KMS-11 (cell line): Measurements from ENCODE around the gene MAD2L2.

Experiments
- H2AFZ ChIP-seq: fragments of 200-600 bp; sonication (generic); 2 replicates; pipeline ENCODE4 v1.6.1; 2016; ENCODE audit warnings: antibody characterized with exemption, mixed run types, low read depth
- H3K27ac ChIP-seq: fragments of 200-600 bp; sonication (generic); 2 replicates; pipeline ENCODE4 v1.6.1; 2016; ENCODE audit warnings: mild to moderate bottlenecking, mixed run types
- H3K27me3 ChIP-seq: fragments of 200-600 bp; sonication (generic); 2 replicates; pipeline ENCODE4 v1.6.1; 2017; ENCODE audit warnings: mild to moderate bottlenecking, low read depth, mixed run types, moderate library complexity; ENCODE audit not compliant: insufficient read depth
- H3K36me3 ChIP-seq: fragments of 200-600 bp; sonication (generic); 2 replicates; pipeline ENCODE4 v1.6.1; 2017; ENCODE audit warnings: mild to moderate bottlenecking, mixed run types; ENCODE audit not compliant: insufficient read depth
- H3K4me1 ChIP-seq: fragments of 200-600 bp; sonication (generic); 2 replicates; pipeline ENCODE4 v1.6.1; 2016; ENCODE audit warnings: mild to moderate bottlenecking, low read depth, mixed run types; ENCODE audit not compliant: poor library complexity, severe bottlenecking
- H3K4me2 ChIP-seq: fragments of 200-600 bp; sonication (generic); 2 replicates; pipeline ENCODE4 v1.7.0; 2016; ENCODE audit warnings: mild to moderate bottlenecking, mixed run types
- H3K4me3 ChIP-seq: fragments of 200-600 bp; sonication (generic); IDR thresholded peaks from 2 replicates; pipeline ENCODE4 v1.6.1; 2017; ENCODE audit warnings: low read depth, low read length, mixed read lengths; ENCODE audit not compliant: insufficient read depth
- H3K79me2 ChIP-seq: fragments of 200-600 bp; sonication (generic); 2 replicates; pipeline ENCODE4 v1.6.1; 2016; ENCODE audit warnings: low read depth, mixed run types; ENCODE audit not compliant: insufficient read depth
- H3K9ac ChIP-seq: fragments of 200-600 bp; sonication (generic); 2 replicates; pipeline ENCODE4 v1.6.1; 2016; ENCODE audit warnings: mild to moderate bottlenecking, mixed run types
- H4K20me1 ChIP-seq: fragments of 200-600 bp; sonication (generic); 2 replicates; pipeline ENCODE4 v1.6.1; 2016; ENCODE audit warnings: mild to moderate bottlenecking, mixed run types; ENCODE audit not compliant: insufficient read depth
- TF ChIP-seq, protein P1 (sequence below): fragments of 200-600 bp; sonication (generic); conservative IDR thresholded peaks from 2 replicates; pipeline ENCODE4 v1.6.1; 2017; ENCODE audit warnings: low read depth, mild to moderate bottlenecking, antibody characterized with exemption, low read length, moderate library complexity, mixed read lengths

MAD2L2 gene

DNA sequence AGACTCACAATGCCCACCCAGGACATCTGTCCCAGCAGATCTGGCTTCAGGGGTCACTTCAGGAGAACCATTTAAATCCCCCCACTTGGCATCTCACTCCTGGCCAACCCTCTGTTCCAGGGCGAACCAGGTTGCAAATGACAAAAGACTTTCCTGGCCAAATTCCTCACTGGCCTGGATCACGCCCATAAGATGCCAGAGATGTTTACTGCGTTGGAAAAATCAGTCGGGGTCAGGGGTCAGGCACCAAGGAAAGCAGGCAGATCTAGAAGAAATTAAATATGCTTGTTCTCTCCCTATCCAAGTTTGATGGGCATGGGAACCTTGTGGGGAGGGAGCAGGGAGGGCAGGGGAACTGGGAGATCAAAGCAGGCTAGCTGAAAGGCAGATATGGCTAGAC lies 40.4 kb upstream of the MAD2L2 start:
- H3K27me3 ChIP-seq = peaks cover 67% of the 10 kb centered on the region
- no peak overlapping the region for H2AFZ ChIP-seq
- H3K36me3 ChIP-seq = no peaks in the 10 kb centered on the region
- TF ChIP-seq, protein P1, sequence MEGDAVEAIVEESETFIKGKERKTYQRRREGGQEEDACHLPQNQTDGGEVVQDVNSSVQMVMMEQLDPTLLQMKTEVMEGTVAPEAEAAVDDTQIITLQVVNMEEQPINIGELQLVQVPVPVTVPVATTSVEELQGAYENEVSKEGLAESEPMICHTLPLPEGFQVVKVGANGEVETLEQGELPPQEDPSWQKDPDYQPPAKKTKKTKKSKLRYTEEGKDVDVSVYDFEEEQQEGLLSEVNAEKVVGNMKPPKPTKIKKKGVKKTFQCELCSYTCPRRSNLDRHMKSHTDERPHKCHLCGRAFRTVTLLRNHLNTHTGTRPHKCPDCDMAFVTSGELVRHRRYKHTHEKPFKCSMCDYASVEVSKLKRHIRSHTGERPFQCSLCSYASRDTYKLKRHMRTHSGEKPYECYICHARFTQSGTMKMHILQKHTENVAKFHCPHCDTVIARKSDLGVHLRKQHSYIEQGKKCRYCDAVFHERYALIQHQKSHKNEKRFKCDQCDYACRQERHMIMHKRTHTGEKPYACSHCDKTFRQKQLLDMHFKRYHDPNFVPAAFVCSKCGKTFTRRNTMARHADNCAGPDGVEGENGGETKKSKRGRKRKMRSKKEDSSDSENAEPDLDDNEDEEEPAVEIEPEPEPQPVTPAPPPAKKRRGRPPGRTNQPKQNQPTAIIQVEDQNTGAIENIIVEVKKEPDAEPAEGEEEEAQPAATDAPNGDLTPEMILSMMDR = no peak
- H3K27ac ChIP-seq = no peak overlapping the region
- H3K4me1 ChIP-seq = peaks cover 6% of the 10 kb centered on the region
- no peaks in the 10 kb centered on the region for H4K20me1 ChIP-seq
- no peak overlapping the region for H3K4me3 ChIP-seq
- H3K79me2 ChIP-seq = no peaks in the 10 kb centered on the region
- H3K4me2 ChIP-seq = no peak overlapping the region
- no peak overlapping the region for H3K9ac ChIP-seq

DNA sequence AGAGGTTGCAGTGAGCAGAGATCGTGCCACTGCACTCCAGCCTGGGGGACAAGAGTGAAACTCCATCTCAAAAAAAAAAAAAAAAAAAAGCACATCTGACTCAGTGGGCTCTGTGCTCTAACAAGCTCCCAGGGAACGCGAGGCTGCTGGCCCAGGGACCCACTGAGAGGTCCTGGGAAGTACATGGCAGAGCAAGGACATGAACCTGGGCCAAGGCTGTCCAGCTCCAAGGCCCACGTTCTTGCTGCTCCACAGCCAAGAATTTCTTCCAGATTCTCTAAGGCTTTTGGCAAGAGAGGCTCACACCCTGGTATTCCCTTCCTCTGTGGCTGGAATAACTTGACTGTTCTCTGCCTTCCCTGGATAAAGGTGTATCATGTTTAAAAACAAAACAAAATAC lies 39.6 kb upstream of the MAD2L2 start:
- Histone ChIP-seq H3K36me3 (no peaks in the 10 kb centered on the region), H3K4me3 (no peak overlapping the region), H3K27ac (no peak overlapping the region), H3K4me2 (no peak overlapping the region), H3K9ac (no peak overlapping the region), H2AFZ (no peak overlapping the region), H4K20me1 (no peaks in the 10 kb centered on the region), H3K27me3 (peaks cover 69% of the 10 kb centered on the region), H3K79me2 (no peaks in the 10 kb centered on the region), H3K4me1 (peaks cover 6% of the 10 kb centered on the region)
- TF ChIP-seq, protein P1 = no peak

DNA sequence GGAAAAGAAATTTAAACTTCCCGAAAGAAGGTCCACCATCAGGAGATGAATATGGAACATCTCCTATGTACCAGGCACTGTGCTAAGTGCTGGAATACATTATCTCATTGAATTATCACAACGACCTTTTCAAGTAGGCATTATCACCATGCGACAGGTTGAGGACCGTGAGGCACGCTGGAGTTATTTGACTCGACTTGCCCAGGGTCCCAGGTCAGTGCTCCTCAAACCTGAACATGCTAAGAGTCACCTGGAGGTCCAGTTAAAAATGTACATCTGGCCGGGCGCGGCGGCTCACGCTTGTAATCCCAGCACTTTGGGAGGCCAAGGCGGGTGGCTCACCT lies 39.1 kb upstream of the MAD2L2 start:
- H3K4me2 ChIP-seq = peak overlapping the region; percentile 84

DNA sequence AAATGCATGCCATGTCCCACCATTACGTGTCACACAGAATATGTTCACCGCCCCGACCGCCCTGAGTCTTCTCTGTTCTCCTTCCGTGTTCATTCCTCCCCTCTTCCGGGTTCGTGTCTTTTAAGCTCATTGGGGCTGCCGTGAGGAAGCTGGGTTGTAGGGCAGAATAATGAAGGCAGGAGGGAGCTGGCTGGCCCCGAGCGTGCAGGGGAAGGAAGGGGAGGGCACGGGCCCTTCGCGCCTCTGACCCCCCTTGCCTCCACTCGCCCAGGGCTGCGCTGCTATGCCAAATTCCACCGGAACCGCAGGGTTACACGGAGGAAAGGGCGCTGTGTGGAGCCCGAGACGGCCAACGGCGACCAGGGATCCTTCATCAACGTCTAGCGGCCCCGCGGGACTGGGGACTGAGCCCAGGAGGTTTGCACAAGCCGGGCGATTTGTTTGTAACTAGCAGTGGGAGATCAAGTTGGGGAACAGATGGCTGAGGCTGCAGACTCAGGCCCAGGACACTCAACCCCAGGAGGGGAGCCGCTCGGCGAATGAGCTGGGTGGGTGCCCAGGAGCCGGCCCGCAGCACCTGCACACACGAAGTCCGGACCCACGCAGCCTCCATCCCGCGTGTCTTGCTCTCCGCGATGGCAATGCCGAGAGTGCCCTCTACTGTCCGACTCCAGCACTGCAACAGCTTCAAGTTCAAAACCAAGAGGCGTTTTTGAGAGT lies 38.5 kb upstream of the MAD2L2 start:
- Histone ChIP-seq H3K9ac (no peak overlapping the region), H3K27me3 (peaks cover 70% of the 10 kb centered on the region), H4K20me1 (no peaks in the 10 kb centered on the region), H3K4me1 (peaks cover 6% of the 10 kb centered on the region), H3K36me3 (no peaks in the 10 kb centered on the region), H3K79me2 (no peaks in the 10 kb centered on the region), H2AFZ (peak overlapping the region; percentile 89), H3K4me2 (peak overlapping the region; percentile 84), H3K4me3 (peak overlapping the region; percentile 56), H3K27ac (no peak overlapping the region)
- TF ChIP-seq, protein P1 = peak; percentile 95

More for the DNA sequence above, 39.1 kb upstream of the MAD2L2 start:
- Histone ChIP-seq H4K20me1 (no peaks in the 10 kb centered on the region), H2AFZ (peak overlapping the region; percentile 89), H3K27me3 (peaks cover 69% of the 10 kb centered on the region), H3K4me3 (peak overlapping the region; percentile 56), H3K4me1 (peaks cover 6% of the 10 kb centered on the region), H3K36me3 (no peaks in the 10 kb centered on the region), H3K27ac (no peak overlapping the region), H3K9ac (no peak overlapping the region), H3K79me2 (no peaks in the 10 kb centered on the region)
- TF ChIP-seq, protein P1 = peak; percentile 38
